Heart left ventricle (tissue), 16 donors: Measurements from ENCODE around the gene CLASP2. TPM values are rescaled to one million over a fixed set of nuclear protein-coding genes. Genes with fewer than 3 reads are reported as not detected.
"Not testable (repeated sequence)": the region's sequence is repeated elsewhere in the genome, so short reads cannot be mapped to it uniquely, and the experiment has no call there.

Experiments
- ATAC-seq, 4 donors: fragments of 200-7000 bp; cut with Tn5 transposase; one replicate each; pipeline ENCODE4 v1.9.1; 2020 to 2022; ENCODE audit warnings: moderate library complexity in 4 of 4, mild to moderate bottlenecking in 3 of 4, moderate number of reproducible peaks in 1 of 4
- DNase-seq, 5 donors: peaks; one replicate each; pipeline ENCODE4 v3.0.0-alpha.2; 2020
- H3K27ac ChIP-seq, 12 donors: fragments of 200-600 bp; sonication (generic) in 4 of 12; one replicate each; pipeline versions ENCODE4 v1.5.0 to v1.8.0; 2016 to 2022; ENCODE audit warnings: mild to moderate bottlenecking in 2 of 12
- H3K27me3 ChIP-seq, 9 donors: fragments of 200-600 bp; sonication (generic) in 2 of 9; one replicate each; pipeline versions ENCODE4 v1.5.1 to v1.8.0; 2016 to 2022; ENCODE audit warnings: mild to moderate bottlenecking in 3 of 9
- H3K36me3 ChIP-seq, 9 donors: fragments of 200-600 bp; sonication (generic) in 2 of 9; one replicate each; pipeline versions ENCODE4 v1.5.0 to v1.8.0; 2018 to 2022; ENCODE audit warnings: mild to moderate bottlenecking in 2 of 9
- H3K4me1 ChIP-seq, 12 donors: fragments of 200-600 bp; sonication (generic) in 4 of 12; one replicate each; pipeline versions ENCODE4 v1.5.0 to v1.8.0; 2016 to 2022; ENCODE audit warnings: mild to moderate bottlenecking in 3 of 12
- H3K4me3 ChIP-seq, 12 donors: fragments of 200-600 bp; sonication (generic) in 4 of 12; one replicate each; pipeline versions ENCODE4 v1.5.0 to v1.8.0; 2017 to 2022; ENCODE audit warnings: mild to moderate bottlenecking in 9 of 12, moderate library complexity in 4 of 12
- H3K9me3 ChIP-seq, 12 donors: fragments of 200-600 bp; sonication (generic) in 4 of 12; one replicate each; pipeline versions ENCODE4 v1.5.0 to v1.8.0; 2016 to 2022; ENCODE audit warnings: mild to moderate bottlenecking in 1 of 12
- CTCF ChIP-seq, 12 donors: fragments of 200-600 bp; sonication (generic) in 4 of 12; IDR thresholded peaks; one replicate each; pipeline versions ENCODE4 v1.5.0 to v1.8.0; 2018 to 2022; ENCODE audit warnings: antibody characterized with exemption in 12 of 12, mild to moderate bottlenecking in 5 of 12
- POLR2A ChIP-seq, 2 donors: fragments of 450-650 bp; IDR thresholded peaks; one replicate each; pipeline ENCODE4 v1.6.1; 2017; ENCODE audit warnings: antibody characterized with exemption in 2 of 2, mild to moderate bottlenecking in 2 of 2, moderate library complexity in 2 of 2
- WGBS, 4 donors: extraction: QIAGEN DNeasy Blood & Tissue Kit in 2 of 4; methylation state at CpG; one replicate each; pipeline versions ENCODE4 v1.1.5 to v1.1.7; 2013 to 2018; 5-methylcytosine and 5-hydroxymethylcytosine counted together
- intact Hi-C, 10 donors: fragments of 100-400 bp; cut with DNase I; formaldehyde crosslinking; loops; one replicate each; pipeline versions ENCODE4 v1.11.1 to v1.14.2; 2022
- polyA plus RNA-seq, 2 donors: library from polyadenylated mRNA; stranded (reverse); fragments of 200-250 nt; gene quantifications; one replicate each; pipeline ENCODE4 v1.2.3, GENCODE V29; 2013
- total RNA-seq, 9 donors: library from RNA; depleted of rRNA in 2 of 9; stranded (reverse); fragments of >200 nt in 2 of 9; fragmentation: NEBNext Ultra II Directional in 3 of 9; extraction: Animal tissue kit (Norgen Biotek cat#: 25700) in 3 of 9; gene quantifications; one replicate each; pipeline versions ENCODE4 v1.1.0 to v1.2.4, GENCODE V29; 2016 to 2023
- donor health status: ischemic (EF 13 %, LVEDD 7.1; RV severe dilation, severe dysfunction).
- donor health status: healthy with polysubstance abuse.
- donor health status: DM: no; HTN: yes; CAD: no.
- donor health status: DM: no; HTN: no; CAD: no.
- donor health status: ischemic (EF 25% LVEDD 6.9; RV normal size, moderate dysfunction).
- donor health status: ischemic (EF 25% LVEDD 5.7; RV mildly dilated, moderate dysfunction).
- donor health status: healthy.
- donor health status: DM: yes; HTN: yes; CAD: no.
- donor health status: ischemic (EF 35%, LVEDD 5.7; RV mildly dilated, moderate dysfunction).
- donor health status: nonischemic (EF 11% LVEDD 7.7; RV severe dilation, severe dysfunction).
- donor health status: DM: yes; HTN: yes; CAD: no.
- donor health status: PGD.
- donor health status: ischemic (EF 29% LVEDD 5.4; RV normal size, mild dysfunction).
- donor health status: nonischemic (EF 23%, LVEDD 6.1; RV moderate dilation, normal function).

CLASP2 gene
- total and polyA plus RNA-seq, 11 donors, result 13.3 to 111 (median 78.2) TPM

DNA sequence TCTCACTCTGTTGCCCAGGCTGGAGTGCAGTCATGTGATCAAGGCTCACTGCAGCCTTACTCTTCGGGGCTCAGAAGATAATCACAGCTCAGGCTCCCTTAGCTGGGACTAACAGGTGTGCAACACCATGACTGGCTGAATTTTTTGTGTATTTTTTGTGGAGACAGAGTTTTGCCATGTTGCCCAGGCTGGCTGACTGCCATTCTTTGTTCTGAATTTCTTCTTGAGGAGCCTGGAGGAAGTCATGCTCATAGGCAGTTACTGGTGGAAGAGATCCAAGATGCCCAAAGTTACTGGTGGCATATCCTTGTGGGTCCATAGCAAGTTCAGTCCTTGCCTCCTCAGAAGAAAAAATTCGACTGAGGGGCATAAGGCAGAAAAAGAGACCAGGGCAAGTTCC lies 261.3 kb downstream of the CLASP2 start:
- Histone ChIP-seq H3K36me3 (peaks cover 0 to 6% (median 0%) of the 10 kb centered on the region in 9 donors), H3K27me3 (no peaks in the 10 kb centered on the region), H3K4me3 (no peak overlapping the region), H3K4me1 (no peaks in the 10 kb centered on the region), H3K9me3 (peaks cover 0 to 39% (median 13%) of the 10 kb centered on the region in 12 donors), H3K27ac (no peak overlapping the region)
- no peak for TF ChIP-seq CTCF (IDR thresholded peaks at IDR 0.05)
- TF ChIP-seq POLR2A (IDR thresholded peaks at IDR 0.05), result no peak
- WGBS, 4 donors, result 67 to 78% (median 73%) methylated on average over 2 of the region's 2 CpGs
- intact Hi-C loops, result no loop called here
- DNase-seq, result no peak
- ATAC-seq, result no peak

DNA sequence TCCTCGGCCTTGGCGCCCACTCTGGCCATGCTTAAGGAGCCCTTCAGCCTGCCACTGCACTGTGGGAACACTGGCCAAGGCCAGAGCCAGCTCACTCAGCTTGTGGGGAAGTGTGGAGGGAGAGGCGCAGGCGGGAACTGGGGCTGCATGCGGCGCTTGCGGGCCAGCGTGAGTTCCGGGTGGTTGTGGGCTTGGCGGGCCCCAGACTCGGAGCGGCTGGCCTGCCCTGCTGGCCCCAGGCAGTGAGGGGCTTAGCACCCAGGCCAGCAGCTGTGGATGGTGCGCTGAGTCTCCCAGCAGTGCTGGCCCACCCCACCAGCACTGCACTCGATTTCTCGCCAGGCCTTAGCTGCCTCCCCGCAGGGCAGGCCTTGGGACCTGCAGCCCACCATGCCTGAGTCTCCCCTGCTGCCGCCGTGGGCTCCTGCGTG lies 264.7 kb downstream of the CLASP2 start:
- intact Hi-C loops, result no loop called here
- H3K36me3 ChIP-seq, result no peaks in the 10 kb centered on the region
- H3K27ac ChIP-seq, result no peak overlapping the region
- DNase-seq, result no peak
- H3K27me3 ChIP-seq, result no peaks in the 10 kb centered on the region
- WGBS, 4 donors, result 95 to 99% (median 96%) methylated on average over 12 to 19 of the region's 19 CpGs
- no peak overlapping the region for H3K4me3 ChIP-seq
- H3K9me3 ChIP-seq, result peaks cover 0 to 7% (median under 1%) of the 10 kb centered on the region in 12 donors
- no peak for TF ChIP-seq POLR2A (IDR thresholded peaks at IDR 0.05)
- no peak for TF ChIP-seq CTCF (IDR thresholded peaks at IDR 0.05)
- no peak for ATAC-seq
- no peaks in the 10 kb centered on the region for H3K4me1 ChIP-seq

GRCh38 chr3:33451994-33452393 lies 266.1 kb downstream of the CLASP2 start:
- H3K4me3 ChIP-seq, H3K4me1 ChIP-seq, intact Hi-C loops, ATAC-seq, H3K36me3 ChIP-seq, H3K27me3 ChIP-seq, H3K27ac ChIP-seq, DNase-seq, H3K9me3 ChIP-seq: not testable (repeated sequence)
- WGBS, 4 donors, result 78 to 93% (median 88%) methylated on average over 1 of the region's 1 CpG

DNA sequence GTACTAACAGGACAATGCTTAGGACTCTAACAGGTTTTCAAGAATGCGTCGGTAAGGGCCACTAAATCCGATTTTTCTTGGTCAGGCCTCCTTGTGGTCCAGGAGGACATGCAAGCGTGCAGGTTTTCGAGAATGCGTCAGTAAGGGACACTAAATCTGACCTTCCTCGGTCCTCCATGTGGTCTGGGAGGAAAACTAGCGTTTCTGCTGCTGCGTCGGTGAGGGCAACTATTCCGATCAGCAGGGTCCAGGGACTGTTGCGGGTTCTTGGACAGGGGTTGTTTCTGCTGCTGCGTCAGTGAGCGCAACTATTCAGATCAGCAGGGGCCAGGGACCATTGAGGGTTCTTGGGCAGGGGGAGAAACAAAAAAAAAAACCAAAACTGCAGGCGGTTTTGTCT lies 270.1 kb downstream of the CLASP2 start:
- 94 to 97% (median 94%) methylated on average over 15 of the region's 15 CpGs for WGBS, 4 donors
- H3K27me3 ChIP-seq, result no peaks in the 10 kb centered on the region
- no peak for ATAC-seq
- H3K4me1 ChIP-seq, result no peaks in the 10 kb centered on the region
- intact Hi-C loops, result loop anchor here in 1 of 10 donors (10.0 kb wide), 1 partner anchor 347 kb away; the partner anchor contains the start of gene PDCD6IP
- H3K4me3 ChIP-seq, result no peak overlapping the region
- H3K27ac ChIP-seq, result no peak overlapping the region
- peaks cover 0 to 5% (median 0%) of the 10 kb centered on the region in 12 donors for H3K9me3 ChIP-seq
- DNase-seq, result no peak
- TF ChIP-seq POLR2A (IDR thresholded peaks at IDR 0.05) (no peak), CTCF (IDR thresholded peaks at IDR 0.05) (no peak)
- no peaks in the 10 kb centered on the region for H3K36me3 ChIP-seq

DNA sequence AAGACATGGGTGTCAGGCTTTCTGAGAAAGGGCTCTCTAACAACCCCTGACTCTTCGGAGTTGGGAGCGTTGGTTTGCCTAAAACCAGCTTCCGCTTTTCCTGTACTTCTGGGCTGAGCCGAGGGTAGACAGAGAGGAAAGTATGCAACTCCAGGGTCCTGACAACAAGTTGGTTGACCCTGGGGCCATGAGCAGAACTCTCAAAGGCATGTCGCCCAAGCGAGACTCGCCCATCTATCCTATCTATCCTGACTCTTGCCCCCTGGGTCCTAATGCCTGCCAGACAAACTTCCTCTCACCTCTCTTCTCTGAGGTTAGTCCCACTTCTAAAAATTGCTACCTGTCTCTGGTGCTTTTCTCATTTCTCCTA lies 270.8 kb downstream of the CLASP2 start:
- intact Hi-C loops, result loop anchor here in 1 of 10 donors (10.0 kb wide), 1 partner anchor 348 kb away; the partner anchor contains the start of gene PDCD6IP
- not testable (repeated sequence) for H3K36me3 ChIP-seq, H3K4me1 ChIP-seq, H3K9me3 ChIP-seq, H3K4me3 ChIP-seq, H3K27ac ChIP-seq, DNase-seq, ATAC-seq, H3K27me3 ChIP-seq
- 79 to 84% (median 82%) methylated on average over 7 of the region's 7 CpGs for WGBS, 4 donors

Other genes starting within 250 kb of the CLASP2 start
- 100 to 1,000 TPM in 8 of 9 donors, 10 to 100 TPM in 1; 72.9 to 205 (median 152) TPM for gene PDCD6IP, start 80.4 kb upstream of the CLASP2 start, total RNA-seq
- gene PDCD6IP, start 80.4 kb upstream of the CLASP2 start, polyA plus RNA-seq, result 10 to 100 TPM; 25.8 to 85.9 TPM